SHP77 (cell line): ENCODE results near the gene NCOR2.

Experiments
- DNase-seq, 2 experiments: peaks; one replicate each; lab custom pipeline; 2025; lab: John Stamatoyannopoulos, UW

The NCOR2 gene

DNA sequence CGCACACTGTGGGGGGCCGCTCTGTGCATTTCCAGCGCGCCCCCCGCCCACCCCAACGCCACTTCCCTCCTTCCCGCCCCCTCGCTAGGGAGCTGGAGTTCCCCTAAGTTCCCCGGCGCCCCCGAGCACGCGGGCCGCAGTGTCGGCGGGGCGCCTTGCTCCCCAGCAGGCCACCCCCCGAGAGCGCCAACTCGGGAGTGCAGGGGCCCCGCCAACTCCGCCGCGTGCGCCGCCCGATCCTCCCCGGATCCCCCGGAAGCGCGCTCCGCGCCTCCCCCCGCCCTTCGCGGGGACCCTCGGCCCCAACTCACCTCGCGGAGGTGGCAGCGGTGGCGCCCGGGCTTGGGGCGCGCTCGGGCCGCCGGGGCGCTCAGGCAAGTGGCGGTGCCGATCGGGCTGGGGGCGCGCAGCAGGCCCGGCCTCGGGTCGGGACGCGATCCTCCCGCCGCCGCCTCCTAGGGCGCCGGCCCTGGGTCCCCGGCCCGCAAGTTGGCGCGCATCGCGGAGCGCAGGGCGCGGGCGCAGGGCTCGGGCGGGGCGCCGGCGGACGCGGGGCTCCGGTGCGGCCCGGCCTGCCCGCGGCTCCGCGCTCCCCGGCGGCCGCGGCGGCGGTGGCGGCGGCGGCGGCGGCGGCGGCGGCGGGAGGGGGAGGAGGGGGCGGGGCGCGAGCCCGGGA, at the start of gene NCOR2:
TSS of gene NCOR2 (minus strand) at position 616 of the 676 bp plus-strand sequence. CDS start 72,361 bp downstream, outside the sequence.
- DNase-seq: peak in 1 of 2 experiments; percentile 20

DNA sequence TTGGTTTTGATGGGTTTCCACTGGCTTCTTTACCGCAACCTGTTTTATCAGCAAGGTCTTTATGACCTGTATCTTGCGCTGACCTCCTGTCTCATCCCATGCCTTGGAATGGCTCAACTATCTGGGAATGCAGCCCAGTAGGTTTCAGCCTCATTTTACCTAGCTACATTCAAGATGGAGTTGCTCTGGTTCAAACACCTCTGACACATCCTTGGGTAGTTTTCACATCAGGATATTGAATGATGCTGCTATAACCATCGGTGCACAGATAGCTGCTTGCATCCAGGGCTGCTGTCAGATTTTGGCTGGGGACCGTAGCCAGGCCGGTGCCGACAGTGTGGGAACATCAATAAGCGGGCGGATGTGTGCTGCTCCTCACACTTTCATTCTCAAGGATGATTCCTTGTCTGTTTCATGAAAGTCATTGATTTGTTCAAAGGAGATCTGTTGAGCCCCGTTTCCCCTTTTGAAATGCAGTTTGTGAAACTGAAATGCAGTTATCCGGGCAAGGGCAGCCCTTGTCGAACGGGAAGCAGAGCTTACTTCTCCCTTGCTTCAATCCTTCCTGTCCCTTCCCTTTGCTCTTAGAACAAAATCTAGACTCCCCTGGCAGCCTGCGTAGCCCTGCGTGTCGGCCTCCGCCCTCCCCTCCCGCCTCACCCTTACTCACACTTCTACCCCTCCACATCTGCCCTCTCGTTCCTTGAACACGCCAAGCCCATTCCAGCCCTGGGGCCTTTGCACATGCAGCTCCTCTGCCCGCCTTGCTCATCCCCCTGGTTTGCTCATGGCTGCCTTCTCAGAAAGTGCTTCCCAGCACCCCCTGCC, 49.2 kb upstream of the NCOR2 start:
- DNase-seq: no peak

DNA sequence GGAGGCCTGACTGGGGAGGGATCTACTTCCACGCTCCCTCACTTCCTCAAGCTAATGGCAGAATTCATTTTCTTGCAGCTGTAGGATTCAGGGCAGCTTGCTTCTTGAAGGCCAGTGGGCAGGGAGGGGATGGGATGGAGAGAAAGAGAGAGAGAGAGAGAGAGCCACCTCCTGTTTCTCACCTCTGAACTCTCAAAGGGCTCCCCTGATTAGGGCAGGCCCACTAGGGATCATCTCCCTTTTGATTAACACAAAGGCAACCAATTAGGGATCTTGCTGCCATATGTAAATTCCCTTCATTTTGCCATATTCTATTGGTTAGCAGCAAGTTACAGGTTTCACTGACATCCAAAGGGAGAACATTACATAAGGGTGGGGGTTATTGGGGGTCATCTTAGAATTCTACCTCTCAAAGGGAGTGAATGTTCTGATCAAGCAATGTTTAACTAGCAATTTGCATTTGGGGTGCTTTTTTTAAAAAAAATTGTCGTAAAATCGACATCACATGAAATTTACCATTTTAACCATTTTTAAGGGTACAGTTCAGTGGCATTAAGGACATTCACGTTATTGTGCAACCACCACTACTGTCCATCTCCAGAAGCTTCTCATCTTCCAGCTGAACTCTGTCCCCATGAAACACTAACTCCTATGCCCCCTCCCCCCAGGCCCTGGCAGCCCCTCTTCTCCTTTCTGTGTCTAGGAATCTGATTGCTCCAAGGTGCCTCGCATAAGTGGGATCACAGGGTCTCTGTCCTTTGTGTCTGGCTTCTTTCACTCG, 47.3 kb upstream of the NCOR2 start:
- DNase-seq: no peak

DNA sequence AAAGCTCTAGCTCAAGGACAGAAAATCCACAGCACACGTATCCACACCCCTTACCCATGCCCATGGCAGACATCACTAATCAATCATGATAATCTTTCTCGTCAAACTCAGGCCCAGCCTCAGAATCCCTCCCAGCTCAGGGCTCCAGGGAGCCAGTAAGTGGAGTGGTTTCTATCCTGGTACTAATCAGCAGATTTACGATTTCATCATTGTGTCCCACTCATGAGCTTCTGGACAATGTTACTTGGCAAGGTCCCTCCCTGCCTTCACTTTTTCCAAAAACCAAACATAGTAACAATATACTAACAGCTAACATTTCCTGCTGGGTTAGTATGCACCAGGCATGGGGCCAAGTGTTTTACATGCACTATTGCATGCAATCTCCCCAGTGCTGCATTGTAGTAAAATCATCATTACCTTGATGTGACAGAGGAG, 45.8 kb upstream of the NCOR2 start:
- DNase-seq: no peak

DNA sequence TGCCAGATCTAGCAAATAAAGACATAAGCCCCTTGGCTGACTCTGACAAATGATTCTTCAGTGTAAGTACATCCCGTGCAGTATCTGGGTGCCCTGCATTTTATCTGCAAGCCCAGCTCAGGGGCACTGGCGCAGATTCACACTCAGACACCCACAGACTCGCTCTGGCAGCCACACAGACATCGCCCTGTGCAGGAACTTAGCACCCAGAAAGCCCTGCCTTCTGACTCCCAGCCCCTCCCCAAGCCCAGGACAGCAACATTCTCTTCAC, 44.9 kb upstream of the NCOR2 start:
- DNase-seq: no peak

DNA sequence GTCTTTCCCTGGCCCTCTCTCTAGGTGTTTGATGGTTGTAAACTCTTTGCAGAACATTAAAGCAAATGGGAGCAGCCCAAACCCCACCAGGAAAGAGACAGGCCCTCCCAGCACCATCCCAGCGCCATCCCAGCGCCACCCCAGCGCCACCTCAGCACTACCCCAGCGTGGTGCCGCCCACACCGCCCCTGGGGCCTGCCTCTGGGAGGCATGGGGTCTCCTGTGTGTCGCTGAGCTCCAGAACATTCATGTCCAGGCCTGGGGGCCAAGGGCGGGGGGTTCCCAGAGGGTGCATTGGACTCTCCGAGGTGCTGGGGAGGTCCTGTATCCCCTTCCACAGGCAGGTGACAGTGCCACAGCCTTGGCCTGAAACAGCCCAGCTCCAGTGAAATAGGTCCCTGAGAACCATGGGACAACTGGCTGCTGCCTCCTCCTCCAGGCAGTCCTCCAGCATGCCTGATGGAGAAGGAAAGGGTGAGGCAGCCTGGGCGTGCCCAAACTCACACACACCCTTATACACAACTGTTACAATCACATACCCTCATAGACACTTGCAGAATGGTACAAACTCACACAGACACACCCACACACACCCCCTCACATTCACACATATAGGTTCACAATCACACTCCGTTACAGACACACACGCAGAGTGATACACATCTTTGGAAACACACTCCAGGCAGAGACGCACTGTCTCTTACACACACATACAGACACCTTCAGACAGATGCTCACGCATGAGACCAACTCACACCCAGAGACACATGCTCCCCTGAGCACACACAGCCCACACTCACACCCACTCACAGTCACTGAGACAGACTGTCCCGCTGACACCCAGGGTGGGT, 44.4 kb upstream of the NCOR2 start:
- no peak for DNase-seq

DNA sequence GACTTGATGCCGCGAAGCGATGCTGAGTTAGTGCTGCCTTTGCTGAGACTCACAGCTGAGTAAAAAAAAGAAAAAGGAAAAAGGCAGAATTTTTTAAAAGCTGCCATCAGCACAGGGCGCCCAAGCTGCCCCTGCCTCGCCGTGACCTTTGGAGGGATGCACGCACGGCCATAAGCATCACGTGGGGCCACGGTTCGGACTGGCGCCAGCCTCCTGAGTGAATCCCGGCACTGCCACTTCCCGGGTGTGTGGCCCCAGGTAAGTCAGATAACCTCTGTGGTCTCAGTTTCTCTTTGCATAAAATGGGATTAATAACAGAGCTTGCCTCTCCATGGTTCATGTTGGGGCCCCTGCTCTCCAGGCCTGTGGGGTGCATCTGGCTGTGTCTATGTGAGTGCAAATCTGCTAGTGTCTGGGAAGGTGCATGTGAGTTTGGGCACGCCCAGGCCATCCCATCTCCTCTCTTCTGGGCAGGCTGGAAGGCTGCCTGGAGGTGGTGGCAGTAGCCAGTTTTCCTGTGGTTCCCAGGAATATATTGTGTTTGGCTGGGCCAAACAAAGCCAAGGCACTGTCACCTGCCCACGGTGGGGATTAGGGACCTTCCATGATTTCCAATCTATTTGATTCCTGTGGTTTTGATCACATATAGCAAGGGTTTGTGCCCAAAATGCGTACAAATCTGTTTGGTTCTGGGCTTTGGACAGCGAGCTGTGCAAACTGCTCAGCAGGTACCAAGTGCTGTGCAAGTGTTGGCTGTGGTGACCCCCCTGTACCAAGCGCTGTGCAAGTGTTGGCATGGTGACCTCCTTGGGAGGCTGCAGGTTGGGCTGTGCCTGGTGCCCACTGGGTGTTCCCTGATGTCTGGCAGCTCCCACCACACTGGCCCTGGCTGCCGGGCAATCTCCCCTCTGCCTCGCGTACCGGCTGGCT, 43.5 kb upstream of the NCOR2 start:
- DNase-seq: no peak

DNA sequence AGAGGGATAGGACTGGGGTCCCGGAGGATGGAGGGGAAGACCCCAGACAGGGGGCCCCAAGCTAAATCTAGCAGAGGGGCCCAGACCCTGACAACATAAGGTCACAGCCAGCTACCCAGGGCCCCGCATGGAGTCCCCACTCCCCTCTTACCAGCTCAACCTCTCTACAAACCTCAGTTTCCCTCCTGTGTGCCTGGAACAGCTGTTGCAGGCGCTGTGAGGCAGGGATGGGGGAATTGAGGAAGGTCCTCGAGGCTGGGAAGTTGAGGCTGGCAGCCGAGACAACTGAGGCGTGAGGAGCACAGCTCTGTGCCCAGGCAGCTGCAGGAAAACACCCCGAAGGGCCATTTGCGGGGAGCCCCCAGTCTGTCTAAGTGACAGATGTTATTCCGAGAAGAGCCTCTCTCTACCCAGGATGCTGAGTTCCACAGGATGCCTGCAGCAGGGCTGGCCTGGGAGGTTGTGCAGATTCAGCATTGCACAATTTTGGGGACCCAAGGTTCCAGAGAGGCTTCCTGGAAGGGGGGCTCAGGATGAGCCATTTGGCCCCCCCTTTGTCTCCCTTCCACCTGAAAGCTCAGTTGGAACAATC, 42.7 kb upstream of the NCOR2 start:
- DNase-seq: no peak

DNA sequence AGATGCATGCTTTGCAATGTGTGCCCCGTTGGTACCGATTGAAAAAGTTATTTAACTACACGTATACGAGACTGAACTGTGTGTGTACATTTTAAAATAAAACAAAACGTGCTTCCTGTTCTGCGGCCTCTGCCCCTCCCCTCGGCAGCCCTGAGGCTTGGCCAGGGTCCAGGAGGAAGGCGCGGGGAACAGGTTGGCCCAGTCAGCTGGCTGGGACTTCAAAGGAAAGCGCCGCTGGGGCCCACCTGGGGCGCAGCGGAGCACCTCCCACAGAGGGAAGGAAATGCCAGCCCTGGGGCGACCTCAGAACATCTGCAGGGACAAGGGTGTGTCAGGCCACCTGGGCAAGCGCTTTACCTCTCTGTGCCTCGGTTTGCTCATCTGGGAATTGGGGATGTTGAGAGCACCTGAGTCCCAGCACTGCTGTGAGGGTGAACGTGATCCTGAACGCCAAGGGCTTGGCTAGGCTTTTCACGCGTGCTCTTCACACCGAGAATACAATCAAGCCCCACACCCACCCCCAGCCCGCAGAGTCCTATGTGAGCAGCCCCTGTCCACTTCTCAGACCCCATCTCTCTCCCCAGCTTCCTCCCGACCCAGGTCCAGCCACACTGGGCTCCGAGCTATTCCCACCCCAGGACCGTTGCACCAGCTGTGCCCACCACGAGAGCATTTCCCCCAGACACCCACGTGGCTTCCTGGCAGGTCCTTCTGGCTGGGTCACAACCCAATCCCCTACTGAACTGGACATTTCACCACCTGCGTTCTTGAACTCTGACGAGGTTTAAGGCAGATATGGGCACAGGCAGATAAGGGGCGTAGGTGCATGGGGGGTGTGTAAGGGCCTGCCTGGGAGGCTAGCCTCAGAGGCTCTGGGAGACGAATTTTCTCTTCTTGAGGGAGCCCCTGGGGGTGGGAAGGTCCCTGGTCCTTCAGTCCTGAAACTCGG, 41.9 kb upstream of the NCOR2 start:
- peak; percentile 77 to 86 for DNase-seq

DNA sequence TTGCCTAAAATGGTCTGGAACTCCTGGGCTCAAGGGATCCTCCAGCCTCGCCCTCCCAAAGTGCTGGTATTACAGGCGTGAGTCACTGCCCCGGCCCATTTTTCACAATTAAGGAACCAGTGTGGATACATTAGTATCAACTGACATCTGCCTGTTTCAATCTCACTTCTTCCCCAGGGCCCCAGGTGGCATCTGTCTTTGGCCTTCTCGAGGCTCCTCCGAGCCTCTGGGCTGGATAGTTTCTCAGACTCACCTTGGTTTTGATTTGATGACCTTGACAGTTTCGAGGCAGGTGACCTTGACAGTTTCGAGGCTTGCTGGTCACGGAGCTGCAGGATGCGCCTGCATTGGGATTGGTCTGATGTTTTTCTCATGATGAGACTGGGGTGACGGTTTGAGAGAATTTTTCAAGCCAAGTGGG, 41.0 kb upstream of the NCOR2 start:
- DNase-seq: peak in 1 of 2 experiments; percentile 26

DNA sequence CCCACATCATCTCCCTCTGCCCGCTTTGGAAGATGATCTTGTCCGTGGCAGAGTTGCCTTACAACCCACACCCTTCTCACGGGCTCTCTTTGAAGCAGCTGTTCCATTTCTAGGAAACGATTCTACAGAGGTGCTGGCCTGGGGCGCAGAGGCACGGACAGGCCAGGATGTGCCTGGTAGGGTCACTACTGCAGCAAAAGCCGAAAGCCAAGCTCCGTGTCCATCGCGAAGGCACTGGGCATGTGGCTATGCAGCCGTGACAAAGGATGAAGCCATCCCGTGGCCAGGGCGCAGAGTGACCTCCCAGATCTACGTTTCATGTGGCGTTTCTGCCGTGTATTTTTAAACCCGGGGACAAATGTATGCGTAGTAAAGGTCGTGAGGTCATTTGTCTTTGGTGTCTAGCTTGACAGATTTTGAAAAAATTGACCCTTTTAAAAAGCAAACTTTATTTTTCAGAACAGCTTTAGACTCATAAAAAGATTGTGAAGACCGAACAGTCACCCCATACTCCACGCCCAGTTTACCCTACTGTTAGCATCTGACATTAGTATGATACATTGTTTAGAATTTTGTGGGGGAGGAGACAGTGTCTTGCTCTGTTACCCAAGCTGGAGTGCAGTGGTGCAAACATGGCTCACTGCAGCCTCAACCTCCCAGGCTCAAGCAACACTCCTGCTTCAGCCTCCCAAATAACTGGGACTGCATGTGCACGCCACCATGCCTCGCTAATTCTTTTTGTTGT, 40.4 kb upstream of the NCOR2 start:
- no peak for DNase-seq

DNA sequence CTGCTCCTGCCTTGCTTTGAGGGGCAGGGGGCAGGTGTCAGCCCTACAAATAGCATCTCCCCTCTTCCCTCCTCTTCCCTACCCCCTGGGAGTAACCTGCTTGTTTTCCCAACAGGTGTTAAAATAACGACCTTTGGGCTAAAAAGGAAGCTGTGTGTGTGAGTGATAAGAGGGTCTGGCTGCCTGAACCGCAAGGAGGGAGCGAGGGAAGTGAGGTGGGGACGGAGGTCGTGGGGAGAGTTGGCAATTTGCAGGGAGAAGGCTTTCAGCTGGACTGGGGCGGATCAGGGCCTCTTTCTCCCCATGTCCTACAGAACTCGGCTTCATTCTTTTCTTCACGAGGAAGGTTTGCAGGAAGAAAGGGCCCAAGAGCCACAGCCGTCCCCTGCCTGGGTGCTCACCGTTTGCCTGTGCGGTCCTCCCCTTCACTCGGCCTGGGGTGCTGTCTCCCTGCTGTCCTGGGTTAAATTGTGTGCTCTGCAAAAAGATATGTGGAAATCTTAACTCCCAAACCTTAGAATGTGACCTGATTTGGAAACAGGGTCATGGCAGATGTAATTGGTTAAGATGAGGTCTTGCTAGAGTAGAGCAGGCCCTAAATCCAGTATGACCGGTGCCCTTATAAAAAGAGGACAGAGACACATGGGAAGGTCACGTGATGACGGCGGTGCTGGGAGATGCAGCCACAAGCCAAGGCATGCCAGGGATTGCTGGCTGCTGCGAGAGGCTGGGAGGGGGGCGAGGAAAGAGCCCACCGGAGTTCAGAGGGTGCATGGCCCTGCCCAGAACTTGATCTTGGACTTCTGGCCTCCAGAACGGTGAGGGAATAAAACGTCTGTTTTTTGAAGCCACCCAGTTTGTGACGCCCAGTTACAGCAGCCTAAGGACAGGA, 38.7 kb upstream of the NCOR2 start:
- DNase-seq: no peak

DNA sequence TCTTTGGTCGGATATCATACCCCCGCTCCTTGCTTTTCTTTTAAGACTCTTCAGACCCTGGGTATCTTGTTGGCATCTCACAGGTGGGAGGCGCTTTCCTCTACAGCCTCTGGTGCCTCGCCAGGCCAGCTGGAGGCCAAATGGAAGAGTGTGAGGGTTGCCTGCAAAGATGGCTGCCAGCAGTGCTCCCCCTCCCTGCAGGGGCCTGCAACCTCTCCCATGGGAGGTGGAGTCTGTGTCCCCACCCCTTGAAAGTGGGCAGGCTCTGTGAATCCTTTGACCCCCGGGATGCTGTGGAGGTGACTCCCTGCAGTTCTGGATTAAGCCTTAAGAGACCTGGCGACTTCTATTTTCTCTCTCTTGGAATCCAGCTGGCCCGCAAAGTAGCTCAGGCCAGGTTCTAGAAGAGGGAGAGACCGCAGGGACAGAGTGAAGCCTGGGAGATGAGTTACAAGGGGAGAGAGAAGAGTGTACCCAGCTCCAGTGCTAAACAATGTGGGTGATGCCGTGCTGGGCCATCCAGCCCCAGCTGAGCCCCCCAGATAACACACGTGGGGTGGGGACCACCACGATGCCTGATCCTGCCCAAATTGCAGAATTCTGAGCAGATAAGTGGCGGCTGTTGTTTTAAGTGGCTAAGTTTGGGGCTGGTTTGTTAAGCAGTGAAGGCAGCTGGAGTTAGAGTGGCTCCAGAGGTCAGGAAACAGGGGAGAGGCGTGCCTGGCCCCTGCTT, 37.9 kb upstream of the NCOR2 start:
- DNase-seq: no peak

DNA sequence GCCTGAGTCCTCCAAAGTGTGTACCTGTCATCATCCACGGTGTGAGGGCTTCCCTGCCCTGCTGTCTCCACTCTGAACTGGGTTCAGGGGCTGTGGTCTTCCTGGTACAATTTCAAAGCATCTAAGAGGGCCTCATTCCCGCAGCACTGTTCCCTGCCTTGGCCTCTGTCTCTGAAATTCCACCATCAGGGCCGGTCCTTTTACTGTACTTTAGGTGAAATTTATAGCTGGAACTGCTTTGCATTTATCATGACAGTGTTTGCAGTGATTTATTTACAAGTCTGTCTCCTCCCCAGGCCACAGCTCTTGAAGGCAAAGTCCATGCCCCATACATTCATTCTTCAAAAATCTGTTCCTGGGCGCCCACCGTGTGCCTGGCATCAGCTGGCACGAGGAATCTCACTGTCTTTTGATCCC, 36.9 kb upstream of the NCOR2 start:
- no peak for DNase-seq

DNA sequence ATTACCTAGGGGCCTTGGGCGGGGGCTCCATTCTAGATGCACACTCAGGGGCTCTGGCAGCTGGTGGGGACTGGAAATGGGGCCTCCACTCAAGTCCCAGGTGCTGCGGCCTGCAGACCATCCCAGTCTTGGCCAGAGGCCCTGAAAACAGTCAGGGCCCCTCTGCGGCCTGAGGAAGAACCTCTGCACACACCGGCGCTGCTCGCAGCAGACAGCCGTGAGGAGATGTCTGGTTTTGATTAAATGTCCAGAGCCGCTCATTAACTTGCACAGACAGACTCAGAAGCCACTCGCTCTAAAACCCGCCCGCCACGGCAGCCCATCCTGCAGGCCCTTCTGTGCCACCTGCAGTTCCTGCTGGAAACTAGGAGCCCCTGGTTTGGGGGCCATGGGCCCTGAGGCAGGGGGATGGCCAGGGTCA, 36.4 kb upstream of the NCOR2 start:
- no peak for DNase-seq

DNA sequence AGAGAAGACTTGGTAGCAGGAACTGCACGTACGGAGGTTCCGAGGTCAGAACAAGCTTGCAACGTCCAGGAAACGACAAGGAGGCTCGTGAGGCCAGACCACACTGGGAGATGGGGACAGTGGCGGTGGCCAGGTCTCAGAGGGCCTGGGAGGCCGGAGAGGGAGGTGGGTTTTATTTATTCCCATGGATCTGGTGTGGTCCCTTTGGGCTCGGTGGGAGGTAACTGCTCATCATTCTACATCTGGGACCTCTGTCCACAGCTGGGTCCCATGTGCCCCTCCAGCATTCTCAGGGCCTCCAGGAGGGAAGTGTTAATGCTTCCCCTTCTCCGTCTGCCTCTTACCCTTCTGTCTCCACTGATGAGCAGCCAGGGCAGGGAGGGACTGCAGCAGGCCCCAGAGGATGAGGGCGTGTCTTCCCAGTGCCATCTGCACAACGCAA, 35.7 kb upstream of the NCOR2 start:
- DNase-seq: no peak

DNA sequence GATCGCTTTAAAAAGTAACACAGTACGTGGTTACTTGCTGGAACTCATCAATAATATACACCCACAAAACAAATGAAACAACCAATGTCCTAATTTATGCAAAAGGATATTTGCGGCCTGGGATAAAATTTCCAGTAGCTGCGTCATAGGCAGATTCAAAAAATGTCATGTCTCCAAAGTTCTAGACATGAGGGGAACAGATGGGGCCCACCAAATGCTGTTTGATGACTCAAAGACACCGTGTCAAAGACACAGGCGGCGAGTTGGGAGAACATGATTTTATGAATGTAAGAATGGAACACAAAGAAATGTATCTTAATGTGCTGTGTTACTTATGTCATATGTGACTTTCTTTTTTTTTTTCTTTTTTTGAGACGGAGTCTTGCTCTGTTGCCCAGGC, 34.3 kb upstream of the NCOR2 start:
- no peak for DNase-seq
